ENCODE measurements around the gene PDLIM4.

- TF ChIP-seq CTCF (IDR thresholded peaks at IDR 0.05) (no peak), POLR2A (IDR thresholded peaks at IDR 0.05) (no peak)
Observed at GRCh38 chr5:132319975-132320374, 62.5 kb downstream of the PDLIM4 start.

All from heart left ventricle (tissue), 13 donors.